GM23338 (cell line): ENCODE data around the gene OR2B2. TPM values are rescaled to one million over a fixed set of nuclear protein-coding genes. Genes with fewer than 3 reads are reported as not detected.

Experiments used
- ATAC-seq: fragments of 200-7000 bp; cut with Tn5 transposase; 3 replicates; pipeline ENCODE4 v1.9.1; 2020
- DNase-seq: peaks from one replicate; pipeline ENCODE4 v3.0.0-alpha.2; 2015; ENCODE audit warnings: low spot score
- H2AFZ ChIP-seq: fragments of 200-600 bp; sonication (generic); 2 replicates; pipeline ENCODE4 v1.8.0; 2016; ENCODE audit warnings: antibody characterized with exemption, mild to moderate bottlenecking, moderate library complexity
- H3F3A ChIP-seq: fragments of 200-600 bp; sonication (generic); replicated peaks from 2 replicates; pipeline ENCODE4 v1.8.0; 2017; ENCODE audit warnings: antibody characterized with exemption, mixed run types, low read depth
- H3K27ac ChIP-seq: fragments of 200-600 bp; sonication (generic); 2 replicates; pipeline ENCODE4 v1.6.1; 2016; ENCODE audit warnings: low read depth
- H3K27me3 ChIP-seq: fragments of 200-600 bp; sonication (generic); 2 replicates; pipeline ENCODE4 v1.8.0; 2016; ENCODE audit warnings: mild to moderate bottlenecking, mixed run types, moderate library complexity; ENCODE audit not compliant: insufficient read depth
- H3K36me3 ChIP-seq: fragments of 200-600 bp; sonication (generic); 2 replicates; pipeline ENCODE4 v1.8.0; 2016; ENCODE audit warnings: mild to moderate bottlenecking; ENCODE audit not compliant: insufficient read depth
- H3K4me1 ChIP-seq: fragments of 200-600 bp; sonication (generic); 2 replicates; pipeline ENCODE4 v1.8.0; 2016; ENCODE audit warnings: mild to moderate bottlenecking, moderate library complexity; ENCODE audit not compliant: insufficient read depth
- H3K4me2 ChIP-seq: fragments of 200-600 bp; sonication (generic); 2 replicates; pipeline ENCODE4 v1.7.1; 2017; ENCODE audit warnings: mixed run types
- H3K4me3 ChIP-seq: fragments of 200-600 bp; sonication (generic); 2 replicates; pipeline ENCODE4 v1.6.1; 2016; ENCODE audit warnings: mixed run types
- H3K79me2 ChIP-seq: fragments of 200-600 bp; sonication (generic); replicated peaks from 2 replicates; pipeline ENCODE4 v1.8.0; 2017; ENCODE audit warnings: mild to moderate bottlenecking; ENCODE audit not compliant: insufficient read depth
- H3K9me2 ChIP-seq: fragments of 200-600 bp; sonication (generic); 2 replicates; pipeline ENCODE4 v1.8.0; 2017; ENCODE audit not compliant: insufficient read depth
- H4K20me1 ChIP-seq: fragments of 200-600 bp; sonication (generic); replicated peaks from 2 replicates; pipeline ENCODE4 v1.8.0; 2017; ENCODE audit warnings: mild to moderate bottlenecking; ENCODE audit not compliant: insufficient read depth
- H3K27ac Mint-ChIP-seq: 2 replicates; pipeline ENCODE4 v1.8.0; 2020; ENCODE audit warnings: inconsistent platforms, mild to moderate bottlenecking, moderate library complexity, mixed read lengths
- H3K27me3 Mint-ChIP-seq: 3 replicates; pipeline ENCODE4 v1.8.0; 2022; ENCODE audit warnings: low read depth, mild to moderate bottlenecking, moderate library complexity, mixed read lengths, inconsistent platforms; ENCODE audit not compliant: insufficient read depth, poor library complexity
- H3K36me3 Mint-ChIP-seq: 3 replicates; pipeline ENCODE4 v1.8.0; 2021; ENCODE audit warnings: low read depth, mild to moderate bottlenecking, inconsistent platforms, moderate library complexity, mixed read lengths
- H3K4me1 Mint-ChIP-seq: 3 replicates; pipeline ENCODE4 v1.8.0; 2020; ENCODE audit warnings: mild to moderate bottlenecking, inconsistent platforms, mixed read lengths
- H3K4me3 Mint-ChIP-seq: 3 replicates; pipeline ENCODE4 v1.8.0; 2021; ENCODE audit warnings: moderate library complexity, mild to moderate bottlenecking, inconsistent platforms, mixed read lengths
- H3K9me3 Mint-ChIP-seq: 3 replicates; pipeline ENCODE4 v1.8.0; 2020; ENCODE audit warnings: moderate library complexity, mild to moderate bottlenecking, inconsistent platforms, mixed read lengths
- EZH2phosphoT487 ChIP-seq: fragments of 200-600 bp; sonication (generic); IDR thresholded peaks from one replicate; pipeline ENCODE4 v1.8.1; 2018; ENCODE audit warnings: antibody characterized with exemption; ENCODE audit not compliant: unreplicated experiment
- JUNB ChIP-seq: IDR thresholded peaks from one replicate; pipeline ENCODE4 v1.6.1; 2016; ENCODE audit warnings: antibody characterized with exemption; ENCODE audit not compliant: unreplicated experiment
- NANOG ChIP-seq: IDR thresholded peaks from 2 replicates; pipeline ENCODE4 v1.6.1; 2016; ENCODE audit warnings: antibody characterized with exemption, borderline replicate concordance
- POLR2AphosphoS5 ChIP-seq: IDR thresholded peaks from 2 replicates; pipeline ENCODE4 v1.6.1; 2016; ENCODE audit warnings: antibody characterized with exemption, low read depth
- REST ChIP-seq: IDR thresholded peaks from one replicate; pipeline ENCODE4 v1.6.1; 2018; ENCODE audit warnings: antibody characterized with exemption; ENCODE audit not compliant: unreplicated experiment
- polyA plus RNA-seq: library from polyadenylated mRNA; unstranded; fragments of >200 nt; fragmentation: Nextera tagmentation; extraction: Ambion mirVana; gene quantifications from 2 replicates; pipeline ENCODE4 v1.2.1, GENCODE V29; 2016
- small RNA-seq: library from RNA; depleted of rRNA; stranded (forward); fragments of <200 nt; gene quantifications from one replicate; pipeline ENCODE3, GENCODE V24; 2014; ENCODE audit warnings: low replicate concordance
- total RNA-seq: library from RNA; depleted of rRNA; stranded (reverse); fragments of >200 nt; shearing (Covaris generic); gene quantifications from 2 replicates; pipeline ENCODE4 v1.2.3, GENCODE V29; 2014; rRNA removed

Gene OR2B2
- total and polyA plus RNA-seq, 2 experiments from 2014 or later = 0.38 TPM; not detected in 1

- TF ChIP-seq REST = no peak
- TF ChIP-seq NANOG = no peak
Observed at GRCh38 chr6:27861861-27862260, 50.3 kb downstream of the OR2B2 start (continued).

GRCh38 chr6:27861276-27861840 is 50.8 kb downstream of the OR2B2 start:
- H4K20me1 ChIP-seq = no peaks in the 10 kb centered on the region
- Mint-ChIP-seq H3K4me1 (peaks cover 8% of the 10 kb centered on the region; the same call in 2 of the 3 replicates), H3K9me3 (peaks cover 24% of the 10 kb centered on the region), H3K4me3 (no peak overlapping the region), H3K27ac (no peak overlapping the region), H3K36me3 (peaks cover 14% of the 10 kb centered on the region), H3K27me3 (peaks cover 19% of the 10 kb centered on the region)
- ATAC-seq (no peak), DNase-seq (no peak)
- H3K9me2 ChIP-seq = peaks cover 5% of the 10 kb centered on the region; the same call in 1 of the 2 replicates
- H3K4me3 ChIP-seq = no peak overlapping the region
- no peaks in the 10 kb centered on the region for H3K27me3 ChIP-seq
- peaks cover 4% of the 10 kb centered on the region; the same call in 1 of the 2 replicates for H3F3A ChIP-seq
- no peaks in the 10 kb centered on the region for H3K36me3 ChIP-seq
- H3K79me2 ChIP-seq = no peaks in the 10 kb centered on the region
- no peak overlapping the region for H3K4me2 ChIP-seq
- no peak overlapping the region for H2AFZ ChIP-seq
- H3K27ac ChIP-seq = no peak overlapping the region
- H3K4me1 ChIP-seq = no peaks in the 10 kb centered on the region
- no peak for TF ChIP-seq JUNB
- TF ChIP-seq POLR2AphosphoS5 = no peak
- no peak for TF ChIP-seq EZH2phosphoT487
- no peak for TF ChIP-seq NANOG

Small RNA genes within 50 kb of the gene (small RNA-seq; reads per million reads assigned to genes)
- not detected for gene RNU7-26P

Other genes with a start within 250 kb of the OR2B2 start
- not detected in 2 replicates for gene OR2B6, start 44.8 kb upstream of the OR2B2 start, total RNA-seq
- gene OR2B6, start 44.8 kb upstream of the OR2B2 start, polyA plus RNA-seq = 0.45 TPM in 1 of 2 replicates, not detected in the other
- gene ZNF165, start 168.2 kb upstream of the OR2B2 start, total RNA-seq = 5.5 and 7.6 TPM in 2 replicates
- 7.7 and 8.9 TPM in 2 replicates for gene ZNF165, start 168.2 kb upstream of the OR2B2 start, polyA plus RNA-seq
- 4.7 and 10.3 TPM in 2 replicates for gene ZSCAN16, start 212.2 kb upstream of the OR2B2 start, total RNA-seq
- 9.2 and 12.9 TPM in 2 replicates for gene ZSCAN16, start 212.2 kb upstream of the OR2B2 start, polyA plus RNA-seq
- gene ZKSCAN8, start 229.5 kb upstream of the OR2B2 start, total RNA-seq = 21.3 and 22.6 TPM in 2 replicates
- gene ZKSCAN8, start 229.5 kb upstream of the OR2B2 start, polyA plus RNA-seq = 4.0 and 4.2 TPM in 2 replicates